ENCODE data around the gene MCRIP2. TPM values are rescaled to one million over a fixed set of nuclear protein-coding genes. Genes with fewer than 3 reads are reported as not detected.
"Not testable (repeated sequence)": the region's sequence is repeated elsewhere in the genome, so short reads cannot be mapped to it uniquely, and the experiment has no call there.

MCRIP2 gene, protein sequence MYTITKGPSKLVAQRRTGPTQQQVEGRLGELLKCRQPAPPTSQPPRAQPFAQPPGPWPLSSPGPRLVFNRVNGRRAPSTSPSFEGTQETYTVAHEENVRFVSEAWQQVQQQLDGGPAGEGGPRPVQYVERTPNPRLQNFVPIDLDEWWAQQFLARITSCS
- total RNA-seq (2014; rRNA removed; shearing (Covaris generic)): 39.1 and 39.2 TPM in 2 replicates

DNA sequence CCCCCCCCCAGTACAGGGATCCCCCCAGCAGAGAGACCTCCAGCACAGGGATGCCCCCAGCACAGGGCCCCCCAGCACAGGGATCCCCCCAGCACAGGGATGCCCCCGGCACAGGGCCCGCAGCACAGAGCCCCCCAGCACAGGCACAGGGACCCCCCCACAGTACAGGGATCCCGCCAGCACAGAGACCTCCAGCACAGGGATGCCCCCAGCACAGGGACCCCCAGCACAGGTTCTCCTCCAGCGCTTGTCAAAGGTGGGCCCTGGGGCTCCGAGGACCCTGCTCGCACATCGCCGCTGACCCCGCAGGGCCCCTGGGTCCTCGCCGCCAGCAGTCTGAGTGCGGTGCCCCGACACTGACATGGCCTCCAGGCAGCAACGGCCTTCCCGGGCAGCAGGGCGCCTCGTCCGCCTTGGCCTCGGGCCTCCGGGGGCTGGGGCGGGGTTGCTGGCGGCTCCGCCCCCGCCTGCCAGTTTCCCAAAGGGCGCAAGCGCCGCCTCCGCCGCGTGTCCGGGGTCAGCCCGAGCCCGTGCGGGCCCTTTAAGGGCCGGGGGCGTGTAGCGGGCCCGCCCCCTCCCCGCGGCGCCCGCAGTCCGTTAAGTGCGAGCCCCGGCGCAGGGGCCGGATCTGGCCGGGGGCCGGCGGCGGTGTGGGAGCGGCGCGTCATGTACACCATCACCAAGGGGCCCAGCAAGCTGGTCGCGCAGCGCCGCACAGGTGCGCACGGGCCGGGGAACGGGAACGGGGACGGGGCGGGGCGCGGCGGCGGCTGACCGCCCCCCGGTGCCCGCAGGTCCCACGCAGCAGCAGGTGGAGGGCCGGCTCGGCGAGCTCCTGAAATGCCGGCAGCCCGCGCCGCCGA lies at the start of gene MCRIP2:
Gene MCRIP2 (plus strand): TSS at position 503 of the 863 bp plus-strand sequence. CDS start 164 bp downstream, at position 667.
- DNase-seq (ENCODE audit: low read depth): peak; percentile 81

DNA sequence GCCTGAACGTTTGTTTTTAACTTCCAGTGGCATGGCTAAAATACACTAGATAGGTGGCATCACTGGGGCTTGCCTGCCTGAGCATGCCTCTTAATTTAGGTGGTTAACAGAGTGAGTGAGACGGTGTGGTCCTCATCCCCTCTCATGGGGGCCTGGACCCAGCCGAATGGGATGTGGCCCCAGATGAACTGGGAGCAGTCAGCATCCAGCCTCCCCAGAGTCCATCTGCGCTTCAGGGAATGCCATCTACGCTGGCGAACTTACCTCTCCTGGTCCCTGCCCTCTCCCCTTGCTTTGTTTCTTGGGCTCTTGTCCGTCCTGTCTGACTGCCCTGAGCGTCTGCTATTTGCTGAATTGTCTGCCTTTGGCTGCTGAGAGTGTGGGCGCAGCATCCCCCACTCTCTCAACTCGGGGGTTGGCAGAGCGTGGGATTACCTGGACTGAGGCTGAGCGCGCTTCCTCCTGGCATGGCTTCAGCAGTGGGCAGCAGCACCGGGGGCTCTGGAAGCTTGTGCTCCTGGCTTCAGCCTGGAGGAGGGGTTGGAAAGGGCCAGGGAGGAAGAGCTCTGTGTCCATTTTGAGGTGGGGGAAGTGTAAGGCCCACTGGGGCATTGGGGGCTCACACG lies 49.6 kb upstream of the MCRIP2 start:
- no peak for DNase-seq (ENCODE audit: low read depth)

DNA sequence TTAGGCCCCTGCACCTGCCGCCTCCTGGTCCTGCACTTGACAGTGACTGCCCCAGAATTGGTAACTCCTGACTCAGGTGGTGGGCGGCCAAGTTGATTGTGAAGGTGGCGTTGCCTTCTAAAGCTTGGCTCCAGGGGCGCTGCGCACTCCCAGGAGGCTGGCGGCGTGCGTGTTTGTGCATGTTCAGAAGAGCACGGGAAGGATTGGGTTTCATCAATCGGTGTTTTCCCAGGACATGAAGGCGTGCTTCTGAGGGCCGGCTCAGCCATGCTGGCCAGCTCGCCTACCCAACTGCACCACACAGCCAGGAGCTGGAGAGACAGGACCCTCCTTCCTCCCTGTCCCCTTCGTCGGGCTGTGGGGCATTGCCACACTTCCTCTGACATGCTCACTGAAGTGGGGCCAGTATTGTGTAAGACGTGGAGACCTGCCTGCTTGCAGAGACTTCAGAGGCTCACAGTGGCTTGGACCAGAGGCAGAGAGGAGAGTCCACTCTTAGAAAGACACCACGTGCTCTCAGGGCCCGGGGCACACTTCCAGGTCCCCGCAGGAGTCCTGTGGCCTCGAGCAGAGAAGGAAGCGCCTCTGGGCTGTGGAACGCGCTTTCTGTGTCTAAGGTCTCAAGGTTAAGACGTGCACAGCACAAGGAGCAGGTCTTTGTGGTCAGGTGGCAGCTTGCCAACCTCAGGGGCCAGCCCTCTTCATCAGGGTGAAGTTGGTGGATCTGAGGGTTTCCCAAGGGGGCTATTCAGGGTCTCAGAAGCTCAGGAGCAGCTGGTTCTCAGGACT lies 48.9 kb upstream of the MCRIP2 start:
- DNase-seq (ENCODE audit: low read depth): no peak

DNA sequence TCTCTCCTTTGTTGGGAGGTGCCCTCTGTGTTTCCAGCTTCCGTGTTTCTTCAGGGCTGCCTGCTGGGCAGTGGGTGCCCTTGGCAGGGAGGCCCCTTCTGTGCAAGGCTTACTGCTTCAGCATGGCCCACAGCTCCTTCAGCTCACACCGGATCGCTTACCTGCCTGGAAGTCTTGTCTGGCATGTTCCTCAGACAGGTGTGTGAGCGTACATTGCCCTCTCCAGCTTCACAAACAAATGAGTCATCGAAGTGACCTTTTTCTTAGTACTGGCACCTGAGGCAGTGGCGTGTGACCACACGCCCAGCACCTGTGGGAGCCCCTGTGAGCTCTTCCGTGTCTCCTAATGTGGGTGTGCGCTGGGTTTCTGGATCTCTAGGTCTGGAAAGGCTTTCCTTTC lies 48.2 kb upstream of the MCRIP2 start:
- DNase-seq (ENCODE audit: low read depth): no peak

DNA sequence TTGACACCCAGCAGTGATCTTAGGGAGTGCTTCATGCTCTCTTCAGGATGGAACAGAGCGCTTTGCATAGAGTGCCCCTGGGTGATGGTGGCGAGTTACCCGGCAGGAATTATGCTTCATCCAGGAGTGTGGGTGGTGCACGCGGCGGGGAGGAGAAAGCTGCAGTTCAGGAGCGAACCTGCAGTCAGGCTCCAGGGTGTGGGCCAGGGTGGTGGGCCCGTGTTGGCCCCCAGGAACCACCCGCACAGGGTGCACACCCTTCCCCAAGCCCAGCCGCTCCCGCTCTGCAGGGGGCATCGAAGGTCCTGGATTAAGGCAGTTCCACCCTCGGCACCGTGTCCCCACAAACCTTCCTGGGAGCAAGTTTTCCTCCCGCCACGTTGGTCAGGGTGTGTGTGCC lies 47.8 kb upstream of the MCRIP2 start:
- DNase-seq (ENCODE audit: low read depth): no peak

DNA sequence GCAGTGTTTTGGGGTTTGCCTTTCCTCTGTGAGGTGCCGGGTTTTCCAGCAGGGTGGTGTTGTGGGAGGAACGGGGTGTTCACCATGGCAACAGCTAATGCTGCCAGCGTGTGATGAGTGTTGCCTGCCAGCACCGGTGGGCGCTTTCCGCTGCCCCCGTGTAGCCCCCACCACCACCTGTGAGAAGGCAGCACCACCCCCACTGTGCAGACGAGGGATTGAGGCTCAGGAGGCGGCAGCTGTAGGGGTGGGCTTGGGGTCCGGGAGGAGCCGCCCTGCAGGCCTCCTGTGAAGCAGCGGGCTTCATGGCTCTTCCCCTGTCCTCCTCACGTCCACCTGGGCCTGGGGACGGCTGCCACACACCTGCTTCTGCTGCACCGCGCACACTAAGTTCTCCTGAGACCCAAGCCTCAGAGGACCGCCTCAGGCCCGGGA lies 46.5 kb upstream of the MCRIP2 start:
- no peak for DNase-seq (ENCODE audit: low read depth)

DNA sequence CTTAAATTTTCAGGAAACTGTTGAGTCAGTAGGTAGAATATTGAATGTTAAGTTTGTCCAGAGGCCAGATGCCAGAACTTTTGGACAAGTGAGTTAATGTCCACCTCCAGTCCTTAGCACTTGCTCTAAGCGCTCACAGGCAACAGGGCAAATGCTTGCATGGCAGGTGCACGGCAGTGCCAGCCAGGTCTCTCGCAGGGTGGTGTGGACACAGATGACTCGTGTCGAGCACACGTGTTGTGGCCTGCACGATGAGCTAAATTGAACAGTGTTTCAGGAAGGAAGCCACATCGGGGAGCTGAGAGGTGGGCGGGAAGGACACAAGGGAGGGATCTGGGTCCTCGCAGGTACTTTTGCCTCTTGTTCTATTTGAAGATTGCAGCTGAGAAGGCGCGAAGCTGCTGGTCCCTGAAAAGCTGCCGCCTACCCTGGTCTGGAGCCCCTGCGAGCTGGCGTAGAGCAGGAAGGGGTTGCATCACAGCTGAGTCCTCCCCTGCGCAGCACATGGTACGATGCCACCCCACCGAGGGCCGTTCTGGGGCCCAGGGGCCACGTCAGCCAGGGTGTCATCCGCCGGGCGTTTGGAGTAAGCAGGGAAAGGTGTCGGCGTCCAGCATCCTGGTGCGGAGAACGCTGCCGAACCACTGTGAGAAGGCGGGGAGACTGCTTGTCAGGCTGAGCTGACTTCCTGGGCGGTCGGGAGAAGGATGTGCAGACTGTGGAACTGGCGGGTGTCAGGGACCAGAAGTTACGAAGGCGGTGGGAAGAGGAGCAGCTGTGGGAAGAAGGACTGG lies 45.5 kb upstream of the MCRIP2 start:
- DNase-seq (ENCODE audit: low read depth): no peak

DNA sequence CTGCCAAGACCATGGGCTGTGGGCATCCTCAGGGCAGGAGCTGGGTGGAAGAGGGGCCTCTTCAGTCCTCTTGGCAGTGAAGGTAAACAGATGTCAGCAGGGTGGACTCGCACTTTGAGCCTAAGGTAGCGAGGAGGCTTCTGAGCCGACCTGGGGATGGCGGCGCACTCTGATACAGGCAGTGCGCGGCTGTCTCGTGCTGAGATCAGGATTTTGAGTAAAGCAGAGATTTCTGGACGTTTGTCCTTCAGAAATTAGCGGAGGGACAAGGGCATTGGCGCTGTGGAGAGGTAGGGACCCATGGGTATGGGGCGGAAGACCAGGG lies 44.9 kb upstream of the MCRIP2 start:
- DNase-seq (ENCODE audit: low read depth): no peak

DNA sequence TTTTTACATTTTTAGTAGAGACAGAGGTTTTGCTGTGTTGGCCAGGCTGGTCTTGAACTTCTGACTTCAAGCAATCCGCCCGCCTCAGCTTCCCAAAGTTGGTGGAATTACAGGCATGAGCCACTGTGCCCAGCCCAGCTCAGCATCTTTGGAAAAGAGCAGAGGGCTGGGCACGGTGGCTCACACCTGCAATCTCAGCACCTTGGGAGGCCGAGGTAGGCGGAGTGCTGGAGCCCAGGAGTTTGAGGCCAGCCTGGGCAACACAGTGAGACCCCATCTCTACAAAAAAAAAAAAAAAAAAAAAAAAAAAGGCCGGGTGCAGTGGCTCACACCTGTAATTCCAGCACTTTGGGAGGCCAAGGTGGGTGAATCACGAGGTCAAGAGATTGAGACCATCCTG lies 44.0 kb upstream of the MCRIP2 start:
- not testable (repeated sequence) for DNase-seq (ENCODE audit: low read depth)

DNA sequence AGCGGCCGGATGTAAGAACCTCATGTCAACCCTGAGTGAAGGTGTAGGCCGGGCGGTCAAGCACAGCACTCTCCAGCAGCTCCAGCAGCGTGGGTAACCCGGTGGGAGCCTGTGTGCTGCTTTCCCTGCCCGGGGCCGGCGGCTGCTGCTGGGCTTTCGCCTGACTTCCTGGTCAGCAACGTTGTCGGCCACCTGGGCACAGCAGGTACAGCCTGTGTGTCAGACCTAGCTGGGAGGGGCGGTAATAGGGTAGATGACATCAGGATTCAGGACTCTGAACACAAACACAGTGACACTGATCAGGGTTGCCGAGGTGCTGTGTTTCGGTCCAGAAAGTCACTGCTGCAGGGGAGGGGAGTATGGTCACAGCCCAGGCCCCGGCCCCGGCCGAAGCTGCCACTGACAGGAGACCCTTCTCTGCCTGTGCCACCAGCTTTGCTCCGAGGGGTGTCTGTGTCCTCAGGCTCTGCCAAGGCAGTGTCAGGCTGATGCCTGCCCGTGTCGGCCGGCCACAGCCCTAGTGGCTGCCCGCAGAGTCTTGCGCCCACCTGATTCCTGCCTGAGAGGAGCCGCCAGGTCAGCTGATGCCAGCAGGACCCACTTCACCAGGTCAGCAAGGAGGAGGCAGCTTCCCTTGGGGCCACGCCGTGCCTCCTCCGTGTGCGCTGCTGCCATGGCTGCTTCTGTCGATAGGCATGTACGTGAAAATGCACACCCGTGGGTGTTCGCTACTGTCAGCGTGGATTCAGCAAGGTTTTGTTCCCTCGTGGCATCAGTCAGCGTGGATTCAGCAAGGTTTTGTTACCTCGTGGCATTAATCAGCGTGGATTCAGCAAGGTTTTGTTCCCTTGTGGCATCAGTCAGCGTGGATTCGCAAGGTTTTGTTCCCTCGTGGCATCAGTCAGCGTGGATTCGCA lies 42.5 kb upstream of the MCRIP2 start:
- DNase-seq (ENCODE audit: low read depth): no peak

DNA sequence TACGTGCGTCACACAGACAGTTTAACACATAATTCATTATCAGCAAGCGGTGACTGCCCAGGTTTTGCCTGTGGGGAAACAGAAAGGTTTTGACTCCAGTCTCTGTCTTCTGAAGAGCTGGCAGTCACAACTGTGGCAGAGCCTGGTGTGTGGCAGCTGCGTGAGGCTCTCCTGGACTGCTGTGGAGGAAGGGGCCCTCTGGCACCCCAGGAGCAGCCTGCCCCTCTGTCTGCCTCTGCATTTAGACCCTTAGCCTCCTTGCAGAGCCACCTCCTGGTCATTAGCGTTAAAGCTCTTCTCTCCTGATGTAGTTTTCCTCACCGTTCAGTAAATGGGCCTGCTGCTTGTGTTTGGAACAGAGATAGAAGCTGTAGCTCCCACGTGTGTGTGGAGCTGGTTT lies 40.8 kb upstream of the MCRIP2 start:
- no peak for DNase-seq (ENCODE audit: low read depth)

DNA sequence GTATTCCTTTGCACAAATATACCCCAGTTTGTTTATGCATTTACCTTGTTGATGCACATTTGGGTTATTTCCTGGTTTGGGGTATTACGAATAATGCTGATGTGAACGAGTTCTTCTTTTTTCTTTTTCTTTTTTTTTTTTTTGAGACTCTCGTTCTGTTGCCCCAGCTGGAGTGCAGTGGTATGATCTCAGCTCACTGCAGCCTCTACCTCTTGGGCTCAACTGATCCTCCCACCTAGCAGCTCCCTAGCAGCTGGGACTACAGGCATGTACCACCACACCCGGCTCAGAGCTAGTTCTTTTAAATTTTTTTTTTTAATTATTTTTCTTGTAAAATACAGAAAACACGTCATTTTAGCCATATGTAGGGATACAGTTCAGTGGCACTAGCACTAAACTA lies 37.7 kb upstream of the MCRIP2 start:
- no peak for DNase-seq (ENCODE audit: low read depth)

DNA sequence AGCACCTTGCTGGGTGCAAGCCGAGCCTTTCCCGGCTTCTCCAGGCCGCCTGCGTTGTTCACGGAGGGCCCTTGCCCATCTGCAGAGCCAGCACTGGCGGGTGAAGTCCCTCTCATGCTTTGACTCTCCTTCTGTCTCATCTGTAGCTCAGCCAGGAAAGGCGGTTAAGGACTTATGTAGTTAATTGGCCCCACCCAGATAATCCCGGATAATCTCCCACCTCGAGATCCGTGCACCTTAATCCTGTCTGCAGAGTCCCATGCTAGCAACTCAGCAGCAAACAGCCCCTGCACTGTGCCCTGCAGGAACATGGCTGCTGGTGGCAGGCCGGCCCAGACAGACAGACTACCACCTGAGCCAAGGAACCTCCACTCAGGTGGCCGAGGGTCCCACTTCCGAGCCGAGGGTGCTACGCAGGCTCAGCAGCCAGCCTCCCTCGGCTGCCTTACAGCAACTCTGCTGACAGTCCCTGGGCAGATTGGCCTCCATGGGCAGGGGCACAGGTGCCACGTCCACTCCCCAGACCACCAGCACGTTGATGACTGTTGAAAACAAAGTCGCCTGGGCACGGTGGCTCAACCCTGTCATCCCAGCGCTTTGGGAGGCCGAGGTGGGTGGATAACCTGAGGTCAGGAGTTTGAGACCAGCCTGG lies 34.8 kb upstream of the MCRIP2 start:
- no peak for DNase-seq (ENCODE audit: low read depth)

DNA sequence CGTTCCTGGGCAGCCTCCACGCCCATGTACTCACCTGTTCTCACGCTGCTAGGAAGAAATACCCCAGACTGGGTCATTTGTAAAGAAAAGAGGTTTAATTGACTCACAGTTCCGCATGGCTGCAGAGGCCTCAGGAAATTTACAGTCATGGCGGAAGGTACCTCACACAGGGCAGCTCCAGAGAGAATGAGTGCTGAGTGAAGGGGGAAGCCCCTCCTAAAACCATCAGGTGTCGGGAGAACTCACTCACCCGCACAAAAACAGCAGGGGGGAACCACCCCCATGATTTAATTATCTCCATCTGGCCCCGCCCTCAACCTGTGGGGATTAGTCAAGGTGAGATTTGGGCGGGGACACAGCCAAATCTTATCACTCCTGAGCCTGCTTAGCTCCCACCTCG lies 33.6 kb upstream of the MCRIP2 start:
- no peak for DNase-seq (ENCODE audit: low read depth)

DNA sequence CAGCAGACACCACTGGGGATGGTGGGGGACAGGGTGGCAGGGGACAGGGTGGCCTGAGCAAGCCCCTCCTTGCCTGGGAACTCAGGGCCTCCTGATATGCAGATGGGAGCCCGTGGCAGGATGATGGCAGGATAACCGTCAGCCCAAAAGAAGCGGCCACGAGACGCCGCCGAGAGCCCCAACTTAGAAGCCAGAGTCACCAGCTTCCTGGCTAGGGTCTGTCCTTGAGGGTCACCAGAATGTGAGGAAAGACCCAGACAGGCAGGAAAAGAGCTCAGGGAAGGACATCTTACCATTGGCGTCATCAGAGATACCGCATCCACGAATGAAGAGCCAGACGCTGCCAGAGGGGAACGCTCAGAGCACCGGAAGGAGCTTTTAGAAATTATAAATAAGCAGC lies 32.3 kb upstream of the MCRIP2 start:
- no peak for DNase-seq (ENCODE audit: low read depth)

DNA sequence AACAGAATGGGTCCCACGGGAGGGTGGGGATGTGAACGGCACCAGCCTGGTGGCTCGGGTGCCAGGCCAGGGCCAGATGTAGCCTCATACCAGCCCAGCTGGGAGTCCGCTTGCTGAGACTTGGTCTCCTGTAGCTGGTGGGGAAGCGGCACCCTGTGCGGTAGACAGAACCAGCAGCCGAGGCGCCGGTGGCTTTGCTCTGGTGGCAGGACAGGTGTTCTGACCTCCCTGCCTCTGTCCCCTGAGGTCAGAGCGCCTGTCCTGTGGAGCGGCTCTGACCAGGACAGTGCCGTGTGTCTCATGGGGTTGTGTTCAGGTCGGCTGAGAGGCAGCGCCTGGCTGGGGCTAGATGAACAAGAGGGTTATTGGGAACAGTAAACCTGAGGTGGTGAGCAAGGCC lies 31.6 kb upstream of the MCRIP2 start:
- DNase-seq (ENCODE audit: low read depth): no peak

DNA sequence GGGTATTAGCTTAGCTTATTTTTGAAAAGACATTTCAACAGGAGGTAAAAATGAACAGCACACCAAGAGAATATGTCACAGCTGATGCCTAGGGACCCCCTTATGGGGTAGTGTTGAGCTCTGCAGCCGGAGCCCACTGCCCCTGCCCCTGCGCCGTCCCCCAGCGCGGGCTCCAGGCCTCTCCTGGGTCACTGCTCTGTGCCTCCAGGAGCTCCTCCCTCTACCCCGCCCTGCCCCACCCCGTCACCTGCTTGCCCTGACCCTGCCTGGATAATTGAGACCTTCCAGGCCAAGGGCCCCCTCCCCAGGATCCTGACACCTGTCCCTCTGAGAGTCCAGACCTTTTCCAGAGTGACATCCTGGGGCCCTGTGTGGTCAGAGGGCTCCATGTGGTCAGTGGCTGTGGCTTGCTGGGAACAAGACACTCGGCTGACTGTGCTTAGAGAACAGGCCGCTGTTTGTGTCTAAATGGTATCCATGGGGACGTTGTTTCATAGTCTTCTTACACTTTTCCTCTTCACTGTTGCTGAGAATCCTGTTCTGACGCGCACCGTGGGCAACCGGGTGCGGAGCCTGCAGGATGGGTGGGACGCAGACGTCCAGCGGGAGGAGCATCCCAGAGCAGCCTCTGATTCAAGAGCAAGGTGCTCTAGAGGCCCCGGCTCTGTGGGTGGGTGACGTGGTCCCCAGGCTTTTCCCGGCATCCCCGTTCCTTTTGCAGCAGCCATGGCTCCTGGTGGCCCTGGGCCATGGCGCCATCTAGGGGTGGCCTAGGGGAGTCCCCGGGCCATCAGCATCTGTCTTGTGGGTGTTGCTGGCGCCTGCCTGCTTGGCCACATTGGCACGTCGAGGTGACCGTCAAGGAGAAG lies 30.9 kb upstream of the MCRIP2 start:
- DNase-seq (ENCODE audit: low read depth): peak; percentile 86

DNA sequence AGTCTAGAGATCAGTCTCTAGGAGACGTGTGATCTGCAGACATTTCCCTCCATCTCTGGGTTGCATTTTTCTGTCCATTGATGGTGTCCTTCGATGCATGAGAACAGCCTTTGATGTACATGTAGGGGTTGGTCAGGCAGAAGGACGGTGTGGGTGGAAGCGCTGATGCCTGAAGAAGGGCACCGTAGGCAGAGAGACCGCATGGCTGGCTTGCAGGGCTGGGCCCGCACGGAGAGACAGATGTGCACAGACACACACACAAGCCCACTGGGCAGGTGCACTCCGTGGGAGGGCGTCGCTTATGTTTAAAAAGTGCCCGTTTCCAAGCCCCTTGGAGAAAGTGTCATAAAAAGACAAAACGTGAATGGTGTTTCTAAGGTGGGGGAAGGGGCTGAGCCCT lies 26.5 kb upstream of the MCRIP2 start:
- no peak for DNase-seq (ENCODE audit: low read depth)
